Colonic mucosa (tissue), 4 donors: ENCODE results near the gene NSD1. TPM values are rescaled to one million over a fixed set of nuclear protein-coding genes. Genes with fewer than 3 reads are reported as not detected.

Experiments
- DNase-seq: peaks from one replicate; pipeline ENCODE4 v3.0.0-alpha.2; 2020
- H3K27ac ChIP-seq: fragments of 200-600 bp; one replicate; pipeline ENCODE4 v1.8.0; 2021
- H3K27me3 ChIP-seq: fragments of 200-600 bp; one replicate; pipeline ENCODE4 v1.8.0; 2021
- H3K36me3 ChIP-seq: fragments of 200-600 bp; one replicate; pipeline ENCODE4 v1.8.0; 2021
- H3K4me1 ChIP-seq: fragments of 200-600 bp; one replicate; pipeline ENCODE4 v1.8.0; 2021; ENCODE audit warnings: mild to moderate bottlenecking
- H3K4me3 ChIP-seq: fragments of 200-600 bp; one replicate; pipeline ENCODE4 v1.8.0; 2021
- H3K9ac ChIP-seq, 2 donors: one replicate each; pipeline ENCODE4 v1.7.0; 2013; ENCODE audit warnings: control low read depth in 2 of 2, low read depth in 2 of 2, low read length in 2 of 2
- H3K9me3 ChIP-seq: fragments of 200-600 bp; one replicate; pipeline ENCODE4 v1.8.0; 2021
- CTCF ChIP-seq: fragments of 200-600 bp; IDR thresholded peaks from one replicate; pipeline ENCODE4 v1.8.0; 2022; ENCODE audit warnings: antibody characterized with exemption, mild to moderate bottlenecking
- intact Hi-C: fragments of 100-400 bp; cut with DNase I; formaldehyde crosslinking; loops from one replicate; pipeline ENCODE4 v1.14.1; 2022
- total RNA-seq, 2 donors: library from RNA; stranded (reverse); fragmentation: NEBNext Ultra II Directional in 1 of 2; extraction: Animal tissue kit (Norgen Biotek cat#: 25700) in 1 of 2; gene quantifications; one replicate each; pipeline ENCODE4 v1.2.1, GENCODE V29; 2021
- donor health status: healthy.
- donor health status: DM: no; HTN: no; CAD: no.
- donor health status: DM: no; HTN: no; CAD: no.

Gene NSD1
- 10 to 100 TPM; 53.0 to 77.9 TPM for total RNA-seq

GRCh38 chr5:177133096-177133852 is at the start of gene NSD1:
Gene NSD1 (plus strand): TSS chr5:177133773. CDS start chr5:177135104, 1,331 bp downstream.
- Histone ChIP-seq H3K4me1 (peaks cover 21% of the 10 kb centered on the region), H3K4me3 (peak within 1 kb of the TSS; percentile 88), H3K9ac (peak within 1 kb of the TSS; percentile 82 to 97), H3K36me3 (no peaks in the 10 kb centered on the region), H3K27me3 (no peaks in the 10 kb centered on the region), H3K27ac (peak within 1 kb of the TSS; percentile 78), H3K9me3 (no peaks in the 10 kb centered on the region)
- TF ChIP-seq CTCF = no peak
- intact Hi-C loops = no loop called here
- peak; percentile 90 for DNase-seq

GRCh38 chr5:177084175-177084574 is 49.4 kb upstream of the NSD1 start:
- Histone ChIP-seq H3K4me3 (no peak overlapping the region), H3K36me3 (no peaks in the 10 kb centered on the region), H3K4me1 (no peaks in the 10 kb centered on the region), H3K27ac (no peak overlapping the region), H3K27me3 (no peaks in the 10 kb centered on the region), H3K9ac (no peak overlapping the region), H3K9me3 (no peaks in the 10 kb centered on the region)
- DNase-seq = no peak
- TF ChIP-seq CTCF = no peak
- intact Hi-C loops = no loop called here

GRCh38 chr5:177085985-177086653 is 47.5 kb upstream of the NSD1 start:
- Histone ChIP-seq H3K27me3 (no peaks in the 10 kb centered on the region), H3K4me1 (no peaks in the 10 kb centered on the region), H3K27ac (peak overlapping the region; percentile 87), H3K9ac (peak overlapping the region in 1 of 2 donors; percentile 58), H3K36me3 (no peaks in the 10 kb centered on the region), H3K9me3 (no peaks in the 10 kb centered on the region), H3K4me3 (no peak overlapping the region)
- TF ChIP-seq CTCF = no peak
- no peak for DNase-seq
- intact Hi-C loops = no loop called here

GRCh38 chr5:177086654-177087397 is 46.7 kb upstream of the NSD1 start, which contains the start of gene FGFR4:
Gene FGFR4 (plus strand): TSS chr5:177086915. CDS start chr5:177089603, 2,688 bp downstream.
- intact Hi-C loops = no loop called here
- TF ChIP-seq CTCF = peak; percentile 61
- H3K27me3 ChIP-seq = no peaks in the 10 kb centered on the region
- peak within 1 kb of the TSS; percentile 76 to 93 for H3K9ac ChIP-seq
- H3K27ac ChIP-seq = peak within 1 kb of the TSS; percentile 87
- no peaks in the 10 kb centered on the region for H3K4me1 ChIP-seq
- H3K4me3 ChIP-seq = peak within 1 kb of the TSS; percentile 54
- peak; percentile 91 for DNase-seq
- no peaks in the 10 kb centered on the region for H3K9me3 ChIP-seq
- no peaks in the 10 kb centered on the region for H3K36me3 ChIP-seq

GRCh38 chr5:177087398-177088005 is 46.1 kb upstream of the NSD1 start:
- intact Hi-C loops = no loop called here
- Histone ChIP-seq H3K9me3 (no peaks in the 10 kb centered on the region), H3K9ac (peak overlapping the region; percentile 76 to 93), H3K27ac (peak overlapping the region; percentile 83), H3K27me3 (no peaks in the 10 kb centered on the region), H3K4me3 (peak overlapping the region; percentile 54), H3K4me1 (no peaks in the 10 kb centered on the region), H3K36me3 (no peaks in the 10 kb centered on the region)
- no peak for TF ChIP-seq CTCF
- no peak for DNase-seq
